DND-41 (cell line): Measurements from ENCODE around the gene TOMM40L.

Experiments
- EZH2 ChIP-seq: IDR thresholded peaks from 3 replicates; pipeline ENCODE4 v1.6.1; 2012; ENCODE audit warnings: borderline replicate concordance, low read depth, mild to moderate bottlenecking, moderate library complexity, low read length, inconsistent platforms; ENCODE audit not compliant: severe bottlenecking
- TF ChIP-seq, protein P1 (sequence below): IDR thresholded peaks from 2 replicates; pipeline ENCODE4 v1.5.1; 2012; ENCODE audit warnings: borderline replicate concordance, low read length, moderate library complexity, mild to moderate bottlenecking; ENCODE audit not compliant: poor library complexity, severe bottlenecking; ENCODE audit errors: extremely low read depth

DNA sequence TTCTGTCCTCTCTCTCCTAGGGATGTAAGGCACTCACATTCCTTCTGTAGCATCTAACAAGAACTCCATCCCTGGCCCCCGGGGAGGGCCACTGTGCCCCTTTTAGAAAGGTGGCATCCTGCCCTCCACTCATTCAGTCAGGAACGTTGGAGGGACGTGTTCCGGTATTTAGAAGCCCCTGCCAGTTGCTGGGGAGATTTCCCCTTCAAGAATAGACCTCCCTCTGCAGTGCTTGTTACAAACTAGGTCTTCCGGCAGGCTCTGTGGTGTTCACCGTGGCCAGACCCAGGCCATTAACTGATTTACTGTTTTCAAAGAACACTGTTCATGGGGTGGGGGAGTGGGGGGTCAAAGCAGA lies 33.5 kb downstream of the TOMM40L start:
- no peak for TF ChIP-seq EZH2
- TF ChIP-seq, protein P1, sequence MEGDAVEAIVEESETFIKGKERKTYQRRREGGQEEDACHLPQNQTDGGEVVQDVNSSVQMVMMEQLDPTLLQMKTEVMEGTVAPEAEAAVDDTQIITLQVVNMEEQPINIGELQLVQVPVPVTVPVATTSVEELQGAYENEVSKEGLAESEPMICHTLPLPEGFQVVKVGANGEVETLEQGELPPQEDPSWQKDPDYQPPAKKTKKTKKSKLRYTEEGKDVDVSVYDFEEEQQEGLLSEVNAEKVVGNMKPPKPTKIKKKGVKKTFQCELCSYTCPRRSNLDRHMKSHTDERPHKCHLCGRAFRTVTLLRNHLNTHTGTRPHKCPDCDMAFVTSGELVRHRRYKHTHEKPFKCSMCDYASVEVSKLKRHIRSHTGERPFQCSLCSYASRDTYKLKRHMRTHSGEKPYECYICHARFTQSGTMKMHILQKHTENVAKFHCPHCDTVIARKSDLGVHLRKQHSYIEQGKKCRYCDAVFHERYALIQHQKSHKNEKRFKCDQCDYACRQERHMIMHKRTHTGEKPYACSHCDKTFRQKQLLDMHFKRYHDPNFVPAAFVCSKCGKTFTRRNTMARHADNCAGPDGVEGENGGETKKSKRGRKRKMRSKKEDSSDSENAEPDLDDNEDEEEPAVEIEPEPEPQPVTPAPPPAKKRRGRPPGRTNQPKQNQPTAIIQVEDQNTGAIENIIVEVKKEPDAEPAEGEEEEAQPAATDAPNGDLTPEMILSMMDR, result no peak
